Hepatocyte (in vitro differentiated cells): ENCODE results near the gene PSMD2.

Experiments used
- CTCF ChIP-seq: fragments of 200-600 bp; sonication (generic); IDR thresholded peaks from 2 replicates; pipeline ENCODE4 v1.5.1; 2016; ENCODE audit warnings: antibody characterized with exemption, mild to moderate bottlenecking; ENCODE audit not compliant: poor library complexity
- EZH2 ChIP-seq: fragments of 200-600 bp; sonication (generic); IDR thresholded peaks from 2 replicates; pipeline ENCODE4 v1.6.1; 2016; ENCODE audit warnings: antibody characterized with exemption, mild to moderate bottlenecking, borderline replicate concordance
- EZH2phosphoT487 ChIP-seq: fragments of 200-600 bp; sonication (generic); IDR thresholded peaks from one replicate; pipeline ENCODE4 v1.6.1; 2018; ENCODE audit warnings: antibody characterized with exemption, mild to moderate bottlenecking, low read depth, moderate library complexity; ENCODE audit not compliant: unreplicated experiment, severe bottlenecking

GRCh38 chr3:184290331-184290730, 8.7 kb upstream of the PSMD2 start:
- no peak for TF ChIP-seq CTCF
- TF ChIP-seq EZH2phosphoT487 = no peak
- no peak for TF ChIP-seq EZH2
